ENCODE results near the gene LSP1. TPM values are rescaled to one million over a fixed set of nuclear protein-coding genes. Genes with fewer than 3 reads are reported as not detected.
A peak's percentile ranks its signal among the peaks of the same experiment; 100 is the strongest.

Gene LSP1
- total and polyA plus RNA-seq, 2 of the 8 experiments (the other 6 are each of a cell fraction or from before 2014, with no cell fraction given), result 0.03 TPM; not detected in 1

GRCh38 chr11:1939006-1939625 lies 86.2 kb downstream of the LSP1 start:
- Histone ChIP-seq H4K8ac (ENCODE audit: extremely low read depth, insufficient read depth, low read length) (peak overlapping the region; percentile 51; the same call in 1 of the 2 replicates), H3K18ac (ENCODE audit: extremely low read depth, low read length) (no peak overlapping the region; the same call in 1 of the 2 replicates), H2AK5ac (ENCODE audit: low read depth, low read length) (no peak overlapping the region), H3K27ac (ENCODE audit: low read depth, low read length) (no peak overlapping the region), H2BK5ac (ENCODE audit: low read depth, low read length) (no peak overlapping the region), H3K9ac (replicated peaks in 1 of 4; ENCODE audit: extremely low read depth in 1 of 4, low read depth in 3 of 4, low read length in 3 of 4) (no peak overlapping the region), H3K79me1 (ENCODE audit: low read depth, low read length) (no peaks in the 10 kb centered on the region), H2BK20ac (ENCODE audit: low read length) (no peak overlapping the region), H3K9me3 (ENCODE audit: insufficient read depth in 2 of 2, low read depth in 1 of 2, low read length in 1 of 2) (no peaks in the 10 kb centered on the region), H4K20me1 (replicated peaks in 1 of 2; ENCODE audit: control insufficient read depth in 1 of 2, insufficient read depth in 2 of 2, low read length in 2 of 2) (no peaks in the 10 kb centered on the region), H2BK15ac (ENCODE audit: low read length) (no peak overlapping the region), H3K36me3 (ENCODE audit: control insufficient read depth in 2 of 4, insufficient read depth in 4 of 4, low read length in 3 of 4) (no peaks in the 10 kb centered on the region), H4K91ac (replicated peaks; ENCODE audit: insufficient read length, low read length) (no peak overlapping the region), H3K4ac (replicated peaks; ENCODE audit: insufficient read length, low read depth, low read length) (no peak overlapping the region), H3K4me3 (ENCODE audit: extremely low read depth in 1 of 4, insufficient read depth in 2 of 4, low read depth in 3 of 4, low read length in 4 of 4) (no peak overlapping the region), H3K23ac (ENCODE audit: insufficient read length) (no peak overlapping the region), H3K23me2 (ENCODE audit: low read depth, low read length) (peaks cover 2% of the 10 kb centered on the region; the same call in 1 of the 2 replicates), H3K79me2 (ENCODE audit: control insufficient read depth in 1 of 2, insufficient read depth in 2 of 2, low read length in 2 of 2) (no peaks in the 10 kb centered on the region), H2AFZ (ENCODE audit: low read length) (no peak overlapping the region), H3K14ac (ENCODE audit: insufficient read length) (no peak overlapping the region), H3K56ac (replicated peaks; ENCODE audit: insufficient read length, low read depth, low read length) (peak overlapping the region; percentile 97), H3K4me2 (ENCODE audit: insufficient read depth in 1 of 2, low read depth in 2 of 2, low read length in 2 of 2) (no peak overlapping the region), H4K5ac (ENCODE audit: insufficient read length, low read depth, low read length) (no peak overlapping the region), H2BK120ac (replicated peaks; ENCODE audit: low read depth, low read length) (no peak overlapping the region), H2BK12ac (ENCODE audit: low read depth, low read length) (no peak overlapping the region), H3K27me3 (replicated peaks in 1 of 4; ENCODE audit: control insufficient read depth in 3 of 4, extremely low read depth in 1 of 4, insufficient read depth in 3 of 4, low read length in 3 of 4) (no peaks in the 10 kb centered on the region), H3K4me1 (replicated peaks in 1 of 4; ENCODE audit: control insufficient read depth in 3 of 4, insufficient read depth in 4 of 4, low read length in 3 of 4) (peaks cover 0 to 10% (median 0%) of the 10 kb centered on the region in 4 experiments; a peak in 2 of 7 replicates)
- TF ChIP-seq SIN3A (conservative IDR thresholded peaks at IDR 0.05 in 1 of 2, IDR thresholded peaks at IDR 0.05 in 1 of 2; ENCODE audit: low read depth in 1 of 2, low read length in 2 of 2) (no peak), CTBP2 (IDR thresholded peaks at IDR 0.05; ENCODE audit: borderline replicate concordance, insufficient read depth, insufficient read length, low read length) (no peak), MAX (IDR thresholded peaks at IDR 0.05) (no peak), TEAD4 (IDR thresholded peaks at IDR 0.05; ENCODE audit: low read depth, low read length) (no peak)
- CTCF ChIA-PET (ENCODE audit: partially characterized antibody), result interaction anchor here (0.8 to 1.6 kb wide), 6 partner anchors 17 to 212 kb away, joined by 3 to 5 read pairs (median 4); no protein-coding TSS in a partner anchor
- DNase-seq (ENCODE audit: low read depth in 1 of 2, low spot score in 2 of 2) (peak in 1 of 2 experiments; percentile 47), FAIRE-seq (no peak)
- POLR2A ChIA-PET (ENCODE audit: partially characterized antibody), result interaction anchor here (1.0 kb wide), 1 partner anchor 31 kb away, joined by 3 read pairs; no protein-coding TSS in a partner anchor
- 84% methylated on average over 14 of the region's 23 CpGs; no CpG with 5 or more reads in 1 of the 2 experiments for WGBS, 2 experiments (ENCODE audit: extremely low coverage in 1 of 2, insufficient coverage in 1 of 2, insufficient read length in 1 of 2, insufficient replicate concordance in 2 of 2, low coverage in 1 of 2, low lambda C conversion rate in 2 of 2, missing lambda C conversion rate in 1 of 2)

Measured in H1 (cell line).